H1 (cell line): ENCODE data around the gene USP7. TPM values are rescaled to one million over a fixed set of nuclear protein-coding genes. Genes with fewer than 3 reads are reported as not detected.

Experiments used
- CTCF ChIA-PET: fragments of 300-600 bp; sonication (Branson Sonifier 250); formaldehyde crosslinking; loops from one replicate; lab custom pipeline; 2021; ENCODE audit not compliant: partially characterized antibody; lab: Charles Lee
- POLR2A ChIA-PET: fragments of 300-600 bp; sonication (Branson Sonifier 250); formaldehyde crosslinking; loops from one replicate; lab custom pipeline; 2021; ENCODE audit warnings: inconsistent platforms; ENCODE audit not compliant: partially characterized antibody; lab: Charles Lee
- DNase-seq, 2 experiments: peaks; one replicate each; pipeline versions ENCODE4 v3.0.0 to v3.0.0-alpha.2; 2010 to 2022; ENCODE audit warnings: low spot score in 2 of 2, low read depth in 1 of 2, mixed read lengths in 1 of 2
- FAIRE-seq: peaks from 2 replicates; lab custom pipeline; 2011; peaks lifted over from hg19 to GRCh38; lab: Jason Lieb, UNC
- H2AFZ ChIP-seq: 2 replicates; pipeline ENCODE4 v1.8.1; 2012; ENCODE audit warnings: low read length, inconsistent platforms
- H2AK5ac ChIP-seq: 2 replicates; pipeline ENCODE4 v1.6.1; 2013; ENCODE audit warnings: low read depth, low read length
- H2BK120ac ChIP-seq: replicated peaks from 2 replicates; pipeline ENCODE3; 2013; ENCODE audit warnings: low read depth, low read length, inconsistent platforms
- H2BK12ac ChIP-seq: 2 replicates; pipeline ENCODE4 v1.6.1; 2013; ENCODE audit warnings: low read depth, low read length
- H2BK15ac ChIP-seq: 2 replicates; pipeline ENCODE4 v1.6.1; 2013; ENCODE audit warnings: low read length
- H2BK20ac ChIP-seq: 2 replicates; pipeline ENCODE4 v1.6.1; 2013; ENCODE audit warnings: low read length
- H2BK5ac ChIP-seq: 2 replicates; pipeline ENCODE4 v1.6.1; 2013; ENCODE audit warnings: low read depth, low read length
- H3K14ac ChIP-seq: 2 replicates; pipeline ENCODE4 v1.6.1; 2013; ENCODE audit warnings: inconsistent platforms; ENCODE audit not compliant: insufficient read length
- H3K18ac ChIP-seq: 2 replicates; pipeline ENCODE4 v1.6.1; 2013; ENCODE audit warnings: low read length; ENCODE audit errors: extremely low read depth
- H3K23ac ChIP-seq: 2 replicates; pipeline ENCODE4 v1.6.1; 2013; ENCODE audit warnings: inconsistent platforms; ENCODE audit not compliant: insufficient read length
- H3K23me2 ChIP-seq: 2 replicates; pipeline ENCODE4 v1.6.1; 2013; ENCODE audit warnings: low read depth, low read length
- H3K27ac ChIP-seq: 2 replicates; pipeline ENCODE4 v1.6.1; 2011; ENCODE audit warnings: low read depth, low read length, inconsistent platforms
- H3K27me3 ChIP-seq, 4 experiments: replicated peaks in 1 of 4; 1 replicate in 1 of 4; 2 replicates in 3 of 4; pipeline versions ENCODE4 v1.6.1 to v1.8.1; 2011 to 2013; ENCODE audit warnings: low read length in 3 of 4, mild to moderate bottlenecking in 3 of 4, inconsistent platforms in 2 of 4, mixed read lengths in 2 of 4, moderate library complexity in 1 of 4; ENCODE audit not compliant: control insufficient read depth in 3 of 4, insufficient read depth in 3 of 4; ENCODE audit errors: extremely low read depth in 1 of 4
- H3K36me3 ChIP-seq, 4 experiments: 2 replicates each; pipeline versions ENCODE4 v1.6.1 to v1.8.1; 2011 to 2013; ENCODE audit warnings: mild to moderate bottlenecking in 4 of 4, low read length in 3 of 4, moderate library complexity in 2 of 4, control low read depth in 1 of 4, inconsistent platforms in 1 of 4; ENCODE audit not compliant: insufficient read depth in 4 of 4, control insufficient read depth in 2 of 4
- H3K4ac ChIP-seq: replicated peaks from 2 replicates; pipeline ENCODE3; 2013; ENCODE audit warnings: low read length, low read depth, mixed read lengths, inconsistent platforms; ENCODE audit not compliant: insufficient read length
- H3K4me1 ChIP-seq, 4 experiments: replicated peaks in 1 of 4; 1 replicate in 1 of 4; 2 replicates in 3 of 4; pipeline versions ENCODE4 v1.6.1 to v1.8.1; 2011 to 2013; ENCODE audit warnings: low read length in 3 of 4, inconsistent platforms in 2 of 4, mixed read lengths in 1 of 4; ENCODE audit not compliant: insufficient read depth in 4 of 4, control insufficient read depth in 3 of 4
- H3K4me2 ChIP-seq, 2 experiments: 2 replicates each; pipeline versions ENCODE4 v1.6.1 to v1.8.1; 2011 to 2013; ENCODE audit warnings: low read depth in 2 of 2, low read length in 2 of 2, control low read depth in 1 of 2, inconsistent platforms in 1 of 2, mild to moderate bottlenecking in 1 of 2; ENCODE audit not compliant: insufficient read depth in 1 of 2
- H3K4me3 ChIP-seq, 4 experiments: fragments of 200-600, 300-600 bp in 1 of 4; sonication (generic), shearing (Covaris generic), sonication (Bioruptor Twin) in 1 of 4; 2 replicates each; pipeline versions ENCODE4 v1.5.1 to v1.8.1; 2011 to 2016; ENCODE audit warnings: low read length in 4 of 4, low read depth in 3 of 4, control low read depth in 2 of 4, inconsistent platforms in 2 of 4, mild to moderate bottlenecking in 2 of 4, mixed read lengths in 1 of 4, moderate library complexity in 1 of 4; ENCODE audit not compliant: insufficient read depth in 2 of 4; ENCODE audit errors: extremely low read depth in 1 of 4
- H3K56ac ChIP-seq: replicated peaks from 2 replicates; pipeline ENCODE3; 2013; ENCODE audit warnings: low read depth, mild to moderate bottlenecking, mixed read lengths, low read length, inconsistent platforms; ENCODE audit not compliant: insufficient read length
- H3K79me1 ChIP-seq: 2 replicates; pipeline ENCODE4 v1.6.1; 2013; ENCODE audit warnings: low read depth, low read length, control low read depth
- H3K79me2 ChIP-seq, 2 experiments: 2 replicates each; pipeline versions ENCODE4 v1.6.1 to v1.8.1; 2012 to 2013; ENCODE audit warnings: low read length in 2 of 2, mild to moderate bottlenecking in 2 of 2, inconsistent platforms in 1 of 2; ENCODE audit not compliant: insufficient read depth in 2 of 2, control insufficient read depth in 1 of 2
- H3K9ac ChIP-seq, 4 experiments: replicated peaks in 1 of 4; 1 replicate in 1 of 4; 2 replicates in 3 of 4; pipeline versions ENCODE4 v1.6.1 to v1.8.1; 2011 to 2013; ENCODE audit warnings: low read depth in 3 of 4, low read length in 3 of 4, control low read depth in 2 of 4, mild to moderate bottlenecking in 2 of 4, moderate library complexity in 2 of 4, inconsistent platforms in 1 of 4; ENCODE audit errors: extremely low read depth in 1 of 4
- H3K9me3 ChIP-seq, 2 experiments: 2 replicates each; pipeline versions ENCODE4 v1.6.1 to v1.8.1; 2012 to 2013; ENCODE audit warnings: mild to moderate bottlenecking in 2 of 2, moderate library complexity in 2 of 2, control low read depth in 1 of 2, inconsistent platforms in 1 of 2, low read depth in 1 of 2, low read length in 1 of 2, mixed read lengths in 1 of 2; ENCODE audit not compliant: insufficient read depth in 2 of 2
- H4K20me1 ChIP-seq, 2 experiments: replicated peaks in 1 of 2; 2 replicates each; pipeline versions ENCODE3 to v1.8.1; 2011 to 2013; ENCODE audit warnings: inconsistent platforms in 2 of 2, low read length in 2 of 2, mild to moderate bottlenecking in 1 of 2; ENCODE audit not compliant: insufficient read depth in 2 of 2, control insufficient read depth in 1 of 2
- H4K5ac ChIP-seq: 2 replicates; pipeline ENCODE4 v1.6.1; 2013; ENCODE audit warnings: low read length, low read depth, mixed read lengths, inconsistent platforms; ENCODE audit not compliant: insufficient read length
- H4K8ac ChIP-seq: 2 replicates; pipeline ENCODE4 v1.8.0; 2013; ENCODE audit warnings: mild to moderate bottlenecking, moderate library complexity, low read length, inconsistent platforms; ENCODE audit not compliant: insufficient read depth; ENCODE audit errors: extremely low read depth
- H4K91ac ChIP-seq: replicated peaks from 2 replicates; pipeline ENCODE3; 2013; ENCODE audit warnings: low read length, mixed read lengths, inconsistent platforms; ENCODE audit not compliant: insufficient read length
- BRCA1 ChIP-seq: IDR thresholded peaks from 2 replicates; pipeline ENCODE4 v1.6.1; 2012; ENCODE audit warnings: low read depth, low read length, improper control_type of control experiment
- CHD2 ChIP-seq: IDR thresholded peaks from 2 replicates; pipeline ENCODE4 v1.6.1; 2012; ENCODE audit warnings: low read length, improper control_type of control experiment
- CREB1 ChIP-seq: IDR thresholded peaks from 2 replicates; pipeline ENCODE4 v1.6.1; 2012; ENCODE audit warnings: inconsistent platforms
- CTBP2 ChIP-seq: IDR thresholded peaks from 2 replicates; pipeline ENCODE4 v1.7.0; 2011; ENCODE audit warnings: borderline replicate concordance, mild to moderate bottlenecking, moderate library complexity, mixed read lengths, low read length; ENCODE audit not compliant: insufficient read depth, insufficient read length
- GTF2F1 ChIP-seq: IDR thresholded peaks from 2 replicates; pipeline ENCODE4 v1.6.1; 2012; ENCODE audit warnings: low read depth, low read length, improper control_type of control experiment, borderline replicate concordance
- JUN ChIP-seq: IDR thresholded peaks from 2 replicates; pipeline ENCODE4 v1.6.1; 2011; ENCODE audit warnings: low read depth, mild to moderate bottlenecking, improper control_type of control experiment, low read length
- PHF8 ChIP-seq: fragments of 200-600 bp; sonication (generic); conservative IDR thresholded peaks from 2 replicates; pipeline ENCODE4 v1.7.1; 2012; ENCODE audit warnings: low read depth, mild to moderate bottlenecking, inconsistent platforms, low read length, moderate library complexity
- POLR2AphosphoS5 ChIP-seq: IDR thresholded peaks from 2 replicates; pipeline ENCODE4 v1.6.1; 2011; ENCODE audit warnings: low read depth, low read length
- SP2 ChIP-seq: IDR thresholded peaks from 2 replicates; pipeline ENCODE4 v1.6.1; 2012; ENCODE audit warnings: mild to moderate bottlenecking, low read length, inconsistent platforms
- WGBS, 2 experiments: shearing (Covaris generic) in 1 of 2; methylation state at CpG; one replicate each; pipeline versions ENCODE4 v1.1.6 to v1.1.7; 2013 to 2015; ENCODE audit warnings: low lambda C conversion rate in 2 of 2, mixed read lengths in 2 of 2, inconsistent platforms in 1 of 2, low coverage in 1 of 2, missing lambda C conversion rate in 1 of 2; ENCODE audit not compliant: insufficient replicate concordance in 2 of 2, insufficient coverage in 1 of 2, insufficient read length in 1 of 2; ENCODE audit errors: extremely low coverage in 1 of 2, missing lambda C conversion rate in 1 of 2; 5-methylcytosine and 5-hydroxymethylcytosine counted together
- polyA plus RNA-seq, 7 experiments: library from polyadenylated mRNA; depleted of rRNA in 3 of 7; stranded (reverse) in 5 of 7; unstranded in 2 of 7; fragments of >200 nt in 5 of 7; fragments of 200-250 nt in 2 of 7; gene quantifications; 1 replicate in 5 of 7; 2 replicates in 1 of 7; 4 replicates in 1 of 7; pipeline versions ENCODE4 v1.2.1 to v1.2.3, GENCODE V29; 2011 to 2013; ENCODE audit warnings: missing spikeins in 2 of 7, mixed read lengths in 2 of 7
- total RNA-seq: library from RNA; stranded (reverse); fragmentation: NEBNext Ultra II Directional; extraction: Animal tissue kit (Norgen Biotek cat#: 25700); gene quantifications from 2 replicates; pipeline ENCODE4 v1.2.1, GENCODE V29; 2021
- TF ChIP-seq, protein P1 (sequence below), 3 experiments: IDR thresholded peaks; 1 replicate in 2 of 3; 2 replicates in 1 of 3; pipeline versions ENCODE4 v1.5.1 to v1.6.1; 2011; ENCODE audit warnings: low read length in 3 of 3, mild to moderate bottlenecking in 3 of 3, inconsistent platforms in 2 of 3, low read depth in 1 of 3, moderate library complexity in 1 of 3; ENCODE audit not compliant: insufficient read depth in 1 of 3; ENCODE audit errors: control extremely low read depth in 1 of 3

The USP7 gene
- total and polyA plus RNA-seq, 2 of the 8 experiments (the other 6 are each of a cell fraction or from before 2014, with no cell fraction given), result 21.3 to 211 TPM

DNA sequence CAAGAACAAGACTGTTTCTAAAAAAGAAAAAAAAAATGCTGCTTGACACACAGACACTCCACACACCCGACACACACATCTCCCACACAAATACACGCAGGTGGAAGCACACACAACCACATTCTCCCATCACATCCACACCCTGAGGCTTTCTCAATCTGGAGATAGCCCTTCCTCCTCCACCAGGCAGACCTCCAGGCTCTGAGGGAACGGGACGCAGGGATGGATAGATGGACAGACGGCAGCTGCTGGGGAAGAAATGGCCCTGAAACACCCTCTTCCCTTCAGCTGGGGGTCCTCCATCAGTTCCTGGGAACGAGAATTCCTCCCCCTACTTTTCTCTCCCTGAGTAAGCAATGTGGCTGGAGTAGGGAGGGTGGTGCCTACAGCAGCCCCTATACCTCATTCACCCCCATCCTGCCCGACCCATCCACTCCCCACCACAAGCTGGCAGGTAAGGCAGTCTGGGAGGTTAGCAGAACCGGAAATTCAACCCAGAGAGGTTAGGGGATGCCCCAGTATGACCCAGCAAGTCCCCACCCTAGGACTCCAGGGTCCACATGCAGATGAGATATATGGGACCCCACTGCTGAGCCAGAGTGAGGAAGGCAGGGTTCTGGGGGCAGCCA lies 85.7 kb downstream of the USP7 start:
- no peaks in the 10 kb centered on the region for H4K20me1 ChIP-seq
- H3K4me2 ChIP-seq, result 0 out of 4 replicates have a peak overlapping the region, but pooled peaks of 1 of the 2 experiments have one; percentile 11
- TF ChIP-seq CREB1 (no peak), PHF8 (no peak), GTF2F1 (no peak), SP2 (no peak), CHD2 (no peak), CTBP2 (no peak), BRCA1 (no peak), JUN (no peak), POLR2AphosphoS5 (no peak)
- TF ChIP-seq, protein P1, sequence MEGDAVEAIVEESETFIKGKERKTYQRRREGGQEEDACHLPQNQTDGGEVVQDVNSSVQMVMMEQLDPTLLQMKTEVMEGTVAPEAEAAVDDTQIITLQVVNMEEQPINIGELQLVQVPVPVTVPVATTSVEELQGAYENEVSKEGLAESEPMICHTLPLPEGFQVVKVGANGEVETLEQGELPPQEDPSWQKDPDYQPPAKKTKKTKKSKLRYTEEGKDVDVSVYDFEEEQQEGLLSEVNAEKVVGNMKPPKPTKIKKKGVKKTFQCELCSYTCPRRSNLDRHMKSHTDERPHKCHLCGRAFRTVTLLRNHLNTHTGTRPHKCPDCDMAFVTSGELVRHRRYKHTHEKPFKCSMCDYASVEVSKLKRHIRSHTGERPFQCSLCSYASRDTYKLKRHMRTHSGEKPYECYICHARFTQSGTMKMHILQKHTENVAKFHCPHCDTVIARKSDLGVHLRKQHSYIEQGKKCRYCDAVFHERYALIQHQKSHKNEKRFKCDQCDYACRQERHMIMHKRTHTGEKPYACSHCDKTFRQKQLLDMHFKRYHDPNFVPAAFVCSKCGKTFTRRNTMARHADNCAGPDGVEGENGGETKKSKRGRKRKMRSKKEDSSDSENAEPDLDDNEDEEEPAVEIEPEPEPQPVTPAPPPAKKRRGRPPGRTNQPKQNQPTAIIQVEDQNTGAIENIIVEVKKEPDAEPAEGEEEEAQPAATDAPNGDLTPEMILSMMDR (IDR thresholded peaks at IDR 0.05; ENCODE audit: control extremely low read depth in 1 of 3, insufficient read depth in 1 of 3, low read depth in 1 of 3, low read length in 3 of 3), result no peak

More for the DNA sequence above, 85.7 kb downstream of the USP7 start:
- H2AFZ ChIP-seq, result no peak overlapping the region
- H4K8ac ChIP-seq, result peak overlapping the region; percentile 82; the same call in 1 of the 2 replicates
- no peaks in the 10 kb centered on the region for H3K27me3 ChIP-seq
- DNase-seq (no peak), FAIRE-seq (no peak)
- H3K4me3 ChIP-seq, result no peak overlapping the region
- no peak overlapping the region for H3K27ac ChIP-seq
- H3K23ac ChIP-seq, result no peak overlapping the region
- H3K56ac ChIP-seq, result no peak overlapping the region
- H2AK5ac ChIP-seq, result 0 out of 2 replicates have a peak overlapping the region, but pooled peaks have one; percentile 53
- H3K79me2 ChIP-seq, result no peaks in the 10 kb centered on the region
- H2BK15ac ChIP-seq, result peak overlapping the region; percentile 16; the same call in 1 of the 2 replicates
- H2BK120ac ChIP-seq, result peak overlapping the region; percentile 87
- H2BK20ac ChIP-seq, result 0 out of 2 replicates have a peak overlapping the region, but pooled peaks have one; percentile 32
- ChIA-PET POLR2A (interaction anchor here (0.8 to 29.1 kb wide), 2 partner anchors 20 to 28 kb away, joined by 4 to 456 read pairs; partner anchors contain the start of gene CARHSP1), CTCF (interaction anchor here (0.6 to 7.2 kb wide), 9 partner anchors 8 to 392 kb away, joined by 3 to 52 read pairs (median 3); partner anchors contain the start of genes CARHSP1, PMM2 and TMEM186)
- H2BK5ac ChIP-seq, result peak overlapping the region; percentile 68; the same call in 1 of the 2 replicates
- no peaks in the 10 kb centered on the region for H3K36me3 ChIP-seq
- H3K9ac ChIP-seq, result no peak overlapping the region
- H3K23me2 ChIP-seq, result no peaks in the 10 kb centered on the region; the same call in 1 of the 2 replicates
- no peak overlapping the region; the same call in 1 of the 2 replicates for H3K18ac ChIP-seq
- peak overlapping the region; percentile 5 for H4K5ac ChIP-seq
- peaks cover 3 to 9% (median 8%) of the 10 kb centered on the region in 4 experiments for H3K4me1 ChIP-seq
- H3K79me1 ChIP-seq, result no peaks in the 10 kb centered on the region
- H3K14ac ChIP-seq, result no peak overlapping the region
- H4K91ac ChIP-seq, result peak overlapping the region; percentile 95
- WGBS, 2 experiments, result 87% methylated on average over 8 of the region's 8 CpGs; no CpG with 5 or more reads in 1 of the 2 experiments
- peak overlapping the region; percentile 85 for H3K4ac ChIP-seq
- peak overlapping the region; percentile 10; the same call in 1 of the 2 replicates for H2BK12ac ChIP-seq
- H3K9me3 ChIP-seq, result no peaks in the 10 kb centered on the region
